Upper lobe of left lung (tissue), 6 donors: ENCODE data around the gene HIP1. TPM values are rescaled to one million over a fixed set of nuclear protein-coding genes. Genes with fewer than 3 reads are reported as not detected.
A peak's percentile ranks its signal among the peaks of the same experiment; 100 is the strongest.

Experiments used
- ATAC-seq, 2 donors: fragments of 200-7000 bp; cut with Tn5 transposase; one replicate each; pipeline ENCODE4 v1.9.1; 2022; ENCODE audit warnings: mild to moderate bottlenecking in 2 of 2, moderate library complexity in 2 of 2; ENCODE audit not compliant: low FRiP score in 2 of 2
- DNase-seq, 2 donors: peaks; one replicate each; pipeline ENCODE4 v3.0.0-alpha.2; 2019 to 2020
- H3K27ac ChIP-seq, 4 donors: fragments of 200-600 bp; sonication (generic); one replicate each; pipeline ENCODE4 v1.5.1; 2016 to 2019
- H3K27me3 ChIP-seq, 4 donors: fragments of 200-600 bp; sonication (generic); one replicate each; pipeline ENCODE4 v1.5.1; 2017 to 2019
- H3K36me3 ChIP-seq, 4 donors: fragments of 200-600 bp; sonication (generic); one replicate each; pipeline ENCODE4 v1.5.1; 2016 to 2019
- H3K4me1 ChIP-seq, 4 donors: fragments of 200-600 bp; sonication (generic); one replicate each; pipeline ENCODE4 v1.5.1; 2018 to 2019
- H3K4me3 ChIP-seq, 4 donors: fragments of 200-600 bp; sonication (generic); one replicate each; pipeline ENCODE4 v1.5.1; 2017 to 2019; ENCODE audit warnings: mild to moderate bottlenecking in 2 of 4, moderate library complexity in 1 of 4
- H3K9me3 ChIP-seq, 4 donors: fragments of 200-600 bp; sonication (generic); one replicate each; pipeline ENCODE4 v1.5.1; 2018 to 2019
- CTCF ChIP-seq, 6 experiments: fragments of 450-650 bp in 4 of 6; fragments of 200-600 bp in 2 of 6; sonication (generic) in 2 of 6; IDR thresholded peaks; one replicate each; pipeline ENCODE4 v1.5.1; 2016 to 2019; ENCODE audit warnings: antibody characterized with exemption in 6 of 6
- EP300 ChIP-seq, 4 donors: sonication (generic); formaldehyde crosslinking; IDR thresholded peaks; one replicate each; pipeline ENCODE4 v1.5.1; 2017; ENCODE audit warnings: antibody characterized with exemption in 4 of 4, control low read depth in 2 of 4
- POLR2A ChIP-seq, 4 donors: fragments of 450-650 bp; IDR thresholded peaks; one replicate each; pipeline ENCODE4 v1.5.1; 2016 to 2017; ENCODE audit warnings: antibody characterized with exemption in 4 of 4, mild to moderate bottlenecking in 2 of 4
- POLR2AphosphoS5 ChIP-seq, 2 donors: sonication (generic); formaldehyde crosslinking; IDR thresholded peaks; one replicate each; pipeline ENCODE4 v1.5.1; 2017; ENCODE audit warnings: antibody characterized with exemption in 2 of 2
- WGBS, 2 donors: methylation state at CpG; one replicate each; pipeline ENCODE4 v1.1.5; 2017 to 2018; 5-methylcytosine and 5-hydroxymethylcytosine counted together
- total RNA-seq, 6 donors: library from RNA; depleted of rRNA in 4 of 6; stranded (reverse); fragments of >200 nt in 4 of 6; gene quantifications; one replicate each; pipeline versions ENCODE4 v1.1.0 to v1.2.1, GENCODE V29; 2016 to 2021
- donor health status: DM: no; HTN: no; CAD: no; lungs with moderate emphysema.
- donor health status: DM: no; HTN: yes; CAD: no; lungs with severe emphysema.

The HIP1 gene
- total RNA-seq, 6 donors from 2014 or later = 43.9 to 66.0 (median 55.2) TPM

GRCh38 chr7:75639886-75640190, 98.9 kb downstream of the HIP1 start:
- 14 to 15% methylated on average over 4 to 5 of the region's 7 CpGs for WGBS, 2 donors
- Histone ChIP-seq H3K4me3 (peak overlapping the region in 3 of 4 donors; percentile 77 to 97 (median 78)), H3K27me3 (no peaks in the 10 kb centered on the region), H3K4me1 (peaks cover 15 to 37% (median 20%) of the 10 kb centered on the region in 4 donors), H3K36me3 (peaks cover 0 to 2% (median 0%) of the 10 kb centered on the region in 4 donors), H3K9me3 (no peaks in the 10 kb centered on the region), H3K27ac (peak overlapping the region; percentile 80 to 96 (median 89))
- no peak for DNase-seq
- TF ChIP-seq EP300 (IDR thresholded peaks at IDR 0.05) (no peak), POLR2AphosphoS5 (IDR thresholded peaks at IDR 0.05) (no peak), CTCF (IDR thresholded peaks at IDR 0.05) (no peak)
- peak in 1 of 2 donors; percentile 12 for ATAC-seq

- peak; percentile 38 to 68 for ATAC-seq
- peaks cover 15 to 37% (median 20%) of the 10 kb centered on the region in 4 donors for H3K4me1 ChIP-seq
- no peaks in the 10 kb centered on the region for H3K27me3 ChIP-seq
- WGBS, 2 donors = 0 to 1% methylated on average over 15 to 22 of the region's 77 CpGs
- no peak for TF ChIP-seq POLR2AphosphoS5 (IDR thresholded peaks at IDR 0.05)
- TF ChIP-seq EP300 (IDR thresholded peaks at IDR 0.05) = no peak
- TF ChIP-seq POLR2A (IDR thresholded peaks at IDR 0.05) = no peak
- TF ChIP-seq CTCF (IDR thresholded peaks at IDR 0.05) = no peak
- peak overlapping the region; percentile 68 to 97 (median 78) for H3K4me3 ChIP-seq
- no peaks in the 10 kb centered on the region for H3K9me3 ChIP-seq
- H3K36me3 ChIP-seq = peaks cover 0 to 3% (median 0%) of the 10 kb centered on the region in 4 donors
- peak in 1 of 2 donors; percentile 91 for DNase-seq
- peak overlapping the region; percentile 80 to 96 (median 89) for H3K27ac ChIP-seq
Observed at GRCh38 chr7:75639071-75639885, 99.5 kb downstream of the HIP1 start.

GRCh38 chr7:75638594-75639070, 100.1 kb downstream of the HIP1 start:
- H3K4me3 ChIP-seq = peak overlapping the region; percentile 68 to 97 (median 78)
- H3K36me3 ChIP-seq = peaks cover 0 to 3% (median 0%) of the 10 kb centered on the region in 4 donors
- H3K4me1 ChIP-seq = peaks cover 15 to 37% (median 20%) of the 10 kb centered on the region in 4 donors
- no peaks in the 10 kb centered on the region for H3K27me3 ChIP-seq
- H3K9me3 ChIP-seq = no peaks in the 10 kb centered on the region
- DNase-seq = peak in 1 of 2 donors; percentile 91
- peak overlapping the region; percentile 80 to 96 (median 89) for H3K27ac ChIP-seq
- 2 to 5% methylated on average over 4 to 13 of the region's 35 CpGs for WGBS, 2 donors
- no peak for TF ChIP-seq EP300 (IDR thresholded peaks at IDR 0.05)
- no peak for TF ChIP-seq CTCF (IDR thresholded peaks at IDR 0.05)
- ATAC-seq = peak; percentile 39 to 79

- Histone ChIP-seq H3K36me3 (peaks cover 0 to 3% (median 0%) of the 10 kb centered on the region in 4 donors), H3K27ac (peak overlapping the region; percentile 80 to 96 (median 89)), H3K27me3 (no peaks in the 10 kb centered on the region), H3K4me3 (peak overlapping the region; percentile 68 to 97 (median 78)), H3K9me3 (no peaks in the 10 kb centered on the region), H3K4me1 (peaks cover 15 to 37% (median 20%) of the 10 kb centered on the region in 4 donors)
- TF ChIP-seq CTCF (IDR thresholded peaks at IDR 0.05) (no peak), POLR2AphosphoS5 (IDR thresholded peaks at IDR 0.05) (no peak), POLR2A (IDR thresholded peaks at IDR 0.05) (no peak), EP300 (IDR thresholded peaks at IDR 0.05) (no peak)
- 38 to 47% methylated on average over 6 to 14 of the region's 14 CpGs for whole genome bisulfite sequencing, 2 donors
- ATAC-seq = no peak
- no peak for DNase-seq
Observed at GRCh38 chr7:75637854-75638593, 100.7 kb downstream of the HIP1 start.
